ENCODE results near the gene PWWP2B.
"Not testable (repeated sequence)": the region's sequence is repeated elsewhere in the genome, so short reads cannot be mapped to it uniquely, and the experiment has no call there.

GRCh38 chr10:132379026-132379425, 18.0 kb upstream of the PWWP2B start:
- TF ChIP-seq CTCF (IDR thresholded peaks at IDR 0.05 in 2 of 3, conservative IDR thresholded peaks at IDR 0.05 in 1 of 3; ENCODE audit: insufficient read depth in 2 of 3, low read depth in 1 of 3, low read length in 3 of 3); RNF2 (IDR thresholded peaks at IDR 0.05); FOXM1 (IDR thresholded peaks at IDR 0.05; ENCODE audit: low read depth); FOXM1 (CRISPR knock-in tag; IDR thresholded peaks at IDR 0.05; ENCODE audit: low read depth); CREB1 (IDR thresholded peaks at IDR 0.05); CREB1 (CRISPR knock-in tag; IDR thresholded peaks at IDR 0.05); MAX (CRISPR knock-in tag; IDR thresholded peaks at IDR 0.05); MXI1 (IDR thresholded peaks at IDR 0.05; ENCODE audit: low read depth, low read length): not testable (repeated sequence)

Data from K562 (cell line).